ENCODE measurements around the gene RASA4. TPM values are rescaled to one million over a fixed set of nuclear protein-coding genes. Genes with fewer than 3 reads are reported as not detected.
"Not testable (repeated sequence)": the region's sequence is repeated elsewhere in the genome, so short reads cannot be mapped to it uniquely, and the experiment has no call there.

Gene RASA4
- total RNA-seq, 1 donor from 2014 or later: 39.4 TPM

DNA sequence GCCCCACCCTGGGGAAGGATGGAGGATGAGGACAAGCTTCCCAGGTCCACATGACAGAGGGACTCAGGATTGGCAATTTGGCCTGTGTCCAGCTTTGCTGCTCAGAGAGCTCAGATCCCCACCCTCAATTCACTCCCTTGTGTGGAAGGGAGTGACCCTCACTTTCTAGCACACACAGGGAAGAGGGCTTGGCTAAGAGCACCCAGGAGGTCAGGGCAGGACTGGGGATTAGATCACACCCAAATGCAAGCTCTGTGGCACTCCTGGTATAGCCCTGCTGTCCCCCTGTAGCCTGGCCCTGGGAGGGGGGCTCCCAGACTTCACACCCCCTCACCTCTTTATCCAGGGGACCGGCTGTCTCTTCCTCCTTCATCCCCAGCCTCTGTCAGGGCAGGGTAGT is 72.2 kb downstream of the RASA4 start:
- intact Hi-C loops (cut with micrococcal nuclease): not testable (repeated sequence)

GRCh38 chr7:102543596-102543995 is 73.0 kb downstream of the RASA4 start, which contains the start of gene UPK3BL2:
UPK3BL2 (minus strand) TSS chr7:102543696; CDS start chr7:102543636, 60 bp downstream.
- intact Hi-C loops (cut with micrococcal nuclease): not testable (repeated sequence)

DNA sequence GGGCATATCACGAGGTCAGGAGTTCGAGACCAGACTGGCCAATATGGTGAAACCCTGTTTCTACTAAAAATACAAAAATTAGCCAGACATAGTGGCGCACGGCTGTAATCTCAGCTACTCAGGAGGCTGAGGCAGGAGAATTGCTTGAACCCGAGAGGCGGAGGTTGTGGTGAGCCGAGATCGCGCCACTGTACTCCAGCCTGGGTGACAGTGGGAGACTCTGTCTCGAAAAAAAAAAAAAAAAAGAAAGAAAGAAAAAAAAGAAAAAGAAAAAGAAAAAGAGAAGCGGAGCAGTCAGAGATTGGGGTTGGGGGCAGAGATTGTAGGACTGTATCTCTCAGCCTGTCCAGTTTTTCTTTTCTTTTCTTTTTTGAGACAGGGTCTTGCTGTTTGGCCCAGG is 73.8 kb downstream of the RASA4 start:
- intact Hi-C loops (cut with micrococcal nuclease): not testable (repeated sequence)

- intact Hi-C loops (cut with micrococcal nuclease): not testable (repeated sequence)
Observed at GRCh38 chr7:102542083-102542482, 74.5 kb downstream of the RASA4 start.

- intact Hi-C loops (cut with micrococcal nuclease): not testable (repeated sequence)
Observed at GRCh38 chr7:102540604-102541003, 76.0 kb downstream of the RASA4 start.

DNA sequence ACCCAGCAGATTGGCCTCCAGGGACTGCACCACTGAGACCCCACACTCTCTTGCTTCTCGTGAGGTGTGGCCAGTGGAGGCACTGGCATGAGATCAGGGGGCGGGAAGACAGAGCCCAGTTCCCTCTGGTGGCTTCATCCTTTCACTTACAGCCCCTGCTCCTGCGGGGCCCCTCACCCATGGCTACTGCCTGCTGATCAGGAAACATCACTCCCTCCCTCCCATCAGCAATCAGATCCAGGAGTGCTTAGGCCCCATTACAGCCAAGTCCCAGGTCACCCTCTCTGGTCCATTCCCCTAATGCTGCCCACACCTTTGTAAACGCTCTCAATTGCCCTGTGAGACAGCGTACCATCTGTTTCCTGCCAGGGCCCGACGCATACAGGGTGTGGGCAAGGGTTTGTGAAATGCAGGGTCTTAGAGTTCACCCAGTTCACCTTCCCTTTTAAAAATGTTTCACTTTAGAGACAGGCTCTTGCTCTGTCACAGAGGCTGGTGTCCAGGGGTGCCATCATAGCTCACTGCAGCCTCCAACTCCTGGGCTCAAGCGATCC is 81.4 kb downstream of the RASA4 start:
- intact Hi-C loops (cut with micrococcal nuclease): not testable (repeated sequence)

DNA sequence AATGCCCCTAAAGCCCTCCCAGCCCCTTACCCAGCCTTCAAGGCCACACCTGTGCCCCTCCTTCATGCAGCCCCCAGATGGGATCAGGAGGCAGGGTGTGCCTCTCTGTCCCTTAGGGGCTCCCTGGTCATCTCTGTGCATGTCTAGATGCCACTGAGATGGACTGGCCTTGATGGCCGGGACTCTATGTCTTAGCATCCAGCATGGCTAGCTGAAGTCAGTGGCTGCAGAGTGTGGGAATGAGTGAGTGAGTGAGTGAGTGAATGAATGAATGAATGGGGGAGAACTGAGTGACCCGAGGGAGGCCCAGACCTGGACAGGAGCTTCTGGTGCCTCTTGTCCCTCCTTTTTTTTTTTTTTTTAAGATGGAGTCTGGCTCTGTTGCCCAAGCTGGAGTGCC is 84.4 kb downstream of the RASA4 start:
- intact Hi-C loops (cut with micrococcal nuclease): not testable (repeated sequence)

GRCh38 chr7:102531583-102531982 is 85.0 kb downstream of the RASA4 start:
- intact Hi-C loops (cut with micrococcal nuclease): not testable (repeated sequence)

- intact Hi-C loops (cut with micrococcal nuclease): not testable (repeated sequence)
Observed at GRCh38 chr7:102527822-102528793, 88.4 kb downstream of the RASA4 start.

- intact Hi-C loops (cut with micrococcal nuclease): not testable (repeated sequence)
Observed at GRCh38 chr7:102527182-102527581, 89.4 kb downstream of the RASA4 start.

DNA sequence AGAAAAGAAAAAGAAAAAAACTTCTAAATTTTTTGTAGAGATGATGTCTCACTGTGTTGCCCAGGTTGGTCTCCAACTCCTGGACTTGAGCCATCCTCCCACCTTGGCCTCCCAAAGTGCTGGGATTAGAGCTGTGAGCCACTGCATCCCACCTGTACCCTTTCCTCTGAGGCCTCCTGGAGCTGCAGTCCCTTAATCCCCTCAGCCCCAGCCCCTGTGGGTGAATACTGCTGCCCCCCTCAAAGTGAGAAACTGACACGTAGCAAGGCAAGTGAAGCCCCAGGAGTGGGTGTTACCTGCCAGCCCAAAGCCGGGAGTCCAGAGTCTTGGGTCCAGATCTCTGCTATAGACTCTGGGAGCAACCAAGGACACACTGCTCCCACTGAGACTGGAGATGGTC is 91.8 kb downstream of the RASA4 start:
- intact Hi-C loops (cut with micrococcal nuclease): not testable (repeated sequence)

Other genes with a start within 250 kb of the RASA4 start
- gene PRKRIP1, start 220.4 kb downstream of the RASA4 start, total RNA-seq: 23.2 and 27.5 TPM in 2 replicates
- 61.1 and 66.0 TPM in 2 replicates for gene ORAI2, start 183.2 kb downstream of the RASA4 start, total RNA-seq
- 10.2 and 10.5 TPM in 2 replicates for gene ALKBH4, start 151.9 kb downstream of the RASA4 start, total RNA-seq
- 21.5 and 23.3 TPM in 2 replicates for gene LRWD1, start 151.8 kb downstream of the RASA4 start, total RNA-seq
- 51.7 and 53.4 TPM in 2 replicates for gene POLR2J, start 137.8 kb downstream of the RASA4 start, total RNA-seq
- gene RASA4B, start 99.0 kb downstream of the RASA4 start, total RNA-seq: 16.2 and 17.0 TPM in 2 replicates
- gene UPK3BL2, start 73.1 kb downstream of the RASA4 start, total RNA-seq: 20.6 and 25.0 TPM in 2 replicates
- gene SPDYE2, start 65.5 kb downstream of the RASA4 start, total RNA-seq: not detected in 2 replicates
- gene POLR2J3, start 44.2 kb downstream of the RASA4 start, total RNA-seq: 54.6 and 58.9 TPM in 2 replicates
- gene UPK3BL1, start 26.0 kb upstream of the RASA4 start, total RNA-seq: 16.6 and 25.2 TPM in 2 replicates
- not detected in 2 replicates for gene SPDYE2B, start 33.6 kb upstream of the RASA4 start, total RNA-seq
- 19.0 and 20.8 TPM in 2 replicates for gene POLR2J2, start 54.9 kb upstream of the RASA4 start, total RNA-seq
- gene FAM185A, start 132.2 kb upstream of the RASA4 start, total RNA-seq: 8.2 and 8.3 TPM in 2 replicates

Data from T-helper 2 cell treated with Interferon-gamma antibody and Interleukin-4, amounts not matched to agents 100 ng/mL and 5 ng/mL, for 36 hours (primary cell).